T-helper 1 cell treated with Interleukin-12 subunit alpha and Interleukin-12 subunit beta and Interleukin-4 antibody, amounts not matched to agents 30 ng/mL and 1 ng/mL, for 36 hours (primary cell): Measurements from ENCODE around the gene NACC2. TPM values are rescaled to one million over a fixed set of nuclear protein-coding genes. Genes with fewer than 3 reads are reported as not detected.

Experiments used
- intact Hi-C: fragments of 100-400 bp; cut with micrococcal nuclease; formaldehyde crosslinking; loops from one replicate; pipeline ENCODE4 v1.15.1; 2024
- total RNA-seq: library from RNA; stranded (reverse); gene quantifications from 2 replicates; pipeline ENCODE4 v1.2.3, GENCODE V29; 2022

The NACC2 gene
- total RNA-seq, 1 donor from 2014 or later, result 3.7 TPM

DNA sequence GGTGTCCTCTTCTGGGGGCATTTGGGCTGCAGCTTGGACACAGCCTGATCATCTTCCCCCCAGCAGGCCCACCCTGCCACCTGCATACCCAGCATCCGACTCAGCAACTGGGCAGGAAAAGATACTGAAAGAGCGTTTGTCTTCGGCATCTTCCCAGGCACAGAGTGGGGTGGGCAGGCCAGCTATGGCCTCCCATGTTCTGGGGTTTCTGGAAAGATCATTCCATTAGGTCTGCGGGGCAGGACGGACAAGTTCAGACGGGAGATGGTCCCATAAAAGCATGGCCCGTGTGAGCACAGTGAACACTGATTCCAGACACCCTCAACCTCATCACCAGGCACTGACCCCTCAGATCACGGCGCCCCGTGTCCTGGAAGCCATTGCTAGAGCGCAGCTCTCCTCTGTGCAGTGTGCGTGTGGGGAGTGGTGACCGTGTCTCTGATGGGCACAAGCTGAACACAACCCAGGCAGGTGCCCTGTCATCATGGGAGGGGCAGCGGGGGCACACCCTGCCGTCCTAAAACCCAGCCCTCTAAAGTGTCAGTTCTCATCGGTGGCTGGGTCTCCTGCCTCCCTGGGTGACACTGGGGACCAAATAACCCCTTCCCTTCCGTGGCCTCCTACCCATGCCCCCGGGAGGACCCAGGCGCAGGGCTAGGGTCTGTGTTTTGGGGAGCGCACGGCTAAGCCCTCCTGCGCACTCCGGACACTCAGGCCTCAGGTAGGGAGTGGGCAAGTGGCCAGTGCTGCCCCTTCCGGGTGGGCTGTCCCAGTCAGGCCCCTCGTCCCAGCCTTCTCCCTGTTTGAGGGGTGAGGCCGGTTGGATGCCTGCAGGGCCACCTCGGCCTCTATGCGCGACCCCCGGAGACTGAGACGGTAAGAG lies 36.8 kb upstream of the NACC2 start:
- intact Hi-C loops, result no loop called here

DNA sequence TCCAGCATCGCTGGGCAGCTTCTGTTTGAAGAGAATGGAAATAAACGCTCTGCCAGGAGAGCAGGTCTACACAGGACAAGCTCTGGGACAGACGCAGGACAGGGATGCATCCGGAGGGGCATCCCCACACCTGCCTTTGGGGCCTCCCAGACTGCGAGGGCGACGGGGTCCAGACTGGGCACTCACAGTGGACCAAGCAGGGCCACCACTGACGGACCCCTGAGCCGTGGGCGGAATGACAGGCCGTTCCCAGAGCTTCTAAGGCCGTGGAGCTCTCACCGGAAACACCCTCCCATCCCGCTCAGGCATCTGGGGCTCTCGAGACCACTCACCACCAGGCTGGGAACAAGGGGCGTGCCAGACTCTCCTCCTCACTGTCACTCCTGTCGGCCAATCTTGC lies 34.1 kb upstream of the NACC2 start:
- intact Hi-C loops, result no loop called here

DNA sequence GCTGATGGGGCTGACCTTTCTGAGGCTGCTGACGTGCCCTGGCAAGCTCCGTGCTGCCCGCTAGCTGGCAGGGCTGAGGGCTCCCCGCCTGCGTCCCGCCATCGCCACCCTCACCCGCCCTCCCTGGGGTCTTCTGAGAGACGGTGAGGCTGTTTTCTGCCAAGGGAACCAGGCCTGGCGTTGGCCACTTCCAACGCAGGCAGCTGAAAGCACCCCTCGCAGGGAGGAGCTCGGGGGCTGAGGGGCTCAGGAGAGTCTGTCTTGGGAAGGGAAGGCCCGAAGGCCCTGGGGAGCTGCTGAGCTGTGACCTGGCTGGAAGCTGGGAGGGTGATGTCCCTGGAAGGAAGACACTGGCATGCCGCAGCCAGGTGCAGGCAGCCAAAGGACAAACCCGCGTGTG lies 33.3 kb upstream of the NACC2 start:
- intact Hi-C loops, result no loop called here

DNA sequence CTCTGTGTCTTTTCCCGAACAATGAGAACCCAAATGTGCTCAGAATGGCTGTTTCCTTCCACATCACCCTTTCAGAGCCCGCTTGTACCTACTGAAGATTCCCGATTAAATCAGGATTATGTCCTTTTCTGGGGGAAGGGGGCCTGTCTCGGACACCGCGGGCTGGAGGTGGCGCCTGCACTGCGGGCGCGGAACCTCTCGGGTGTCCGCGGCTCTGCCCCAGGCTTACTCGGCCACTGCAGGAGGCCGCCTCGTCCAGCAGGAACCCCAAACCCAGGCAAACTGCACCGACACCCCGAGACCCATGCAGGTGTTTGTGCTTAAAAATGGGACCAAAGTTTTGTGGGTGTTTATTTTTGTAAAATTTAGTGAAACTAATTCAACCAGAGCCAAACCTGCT lies 32.2 kb upstream of the NACC2 start:
- intact Hi-C loops, result no loop called here

DNA sequence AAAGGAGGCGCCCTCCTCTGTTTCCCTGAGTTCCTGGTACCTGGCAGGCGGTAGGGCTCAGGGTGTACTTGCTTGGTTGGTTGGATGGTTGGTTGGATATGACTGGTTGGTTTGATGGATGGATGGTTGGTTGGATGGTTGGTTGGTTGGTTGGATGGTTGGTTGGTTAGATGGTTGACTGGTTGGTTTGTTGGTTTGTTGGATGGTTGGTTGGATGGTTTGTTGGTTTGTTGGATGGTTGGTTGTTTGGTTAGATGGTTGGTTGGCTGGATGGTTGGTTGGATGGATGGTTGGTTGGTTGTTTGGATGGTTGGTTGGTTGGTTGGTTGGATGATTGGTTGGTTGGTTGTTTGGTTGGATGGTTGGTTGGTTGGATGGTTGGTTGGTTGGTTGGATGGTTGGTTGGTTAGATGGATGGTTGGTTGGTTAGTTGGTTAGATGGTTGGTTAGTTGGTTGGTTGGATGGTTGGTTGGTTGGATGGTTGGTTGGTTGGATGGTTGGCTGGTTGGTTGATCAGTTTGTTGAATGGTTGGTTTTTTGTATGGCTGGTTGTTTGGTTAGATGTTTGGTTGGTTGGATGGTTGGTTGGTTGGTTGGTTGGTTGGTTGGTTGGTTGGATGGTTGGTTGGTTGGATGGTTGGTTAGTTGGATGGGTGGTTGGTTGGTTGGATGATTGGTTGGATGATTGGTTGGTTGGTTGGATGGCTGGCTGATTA lies 30.0 kb upstream of the NACC2 start:
- intact Hi-C loops, result no loop called here

DNA sequence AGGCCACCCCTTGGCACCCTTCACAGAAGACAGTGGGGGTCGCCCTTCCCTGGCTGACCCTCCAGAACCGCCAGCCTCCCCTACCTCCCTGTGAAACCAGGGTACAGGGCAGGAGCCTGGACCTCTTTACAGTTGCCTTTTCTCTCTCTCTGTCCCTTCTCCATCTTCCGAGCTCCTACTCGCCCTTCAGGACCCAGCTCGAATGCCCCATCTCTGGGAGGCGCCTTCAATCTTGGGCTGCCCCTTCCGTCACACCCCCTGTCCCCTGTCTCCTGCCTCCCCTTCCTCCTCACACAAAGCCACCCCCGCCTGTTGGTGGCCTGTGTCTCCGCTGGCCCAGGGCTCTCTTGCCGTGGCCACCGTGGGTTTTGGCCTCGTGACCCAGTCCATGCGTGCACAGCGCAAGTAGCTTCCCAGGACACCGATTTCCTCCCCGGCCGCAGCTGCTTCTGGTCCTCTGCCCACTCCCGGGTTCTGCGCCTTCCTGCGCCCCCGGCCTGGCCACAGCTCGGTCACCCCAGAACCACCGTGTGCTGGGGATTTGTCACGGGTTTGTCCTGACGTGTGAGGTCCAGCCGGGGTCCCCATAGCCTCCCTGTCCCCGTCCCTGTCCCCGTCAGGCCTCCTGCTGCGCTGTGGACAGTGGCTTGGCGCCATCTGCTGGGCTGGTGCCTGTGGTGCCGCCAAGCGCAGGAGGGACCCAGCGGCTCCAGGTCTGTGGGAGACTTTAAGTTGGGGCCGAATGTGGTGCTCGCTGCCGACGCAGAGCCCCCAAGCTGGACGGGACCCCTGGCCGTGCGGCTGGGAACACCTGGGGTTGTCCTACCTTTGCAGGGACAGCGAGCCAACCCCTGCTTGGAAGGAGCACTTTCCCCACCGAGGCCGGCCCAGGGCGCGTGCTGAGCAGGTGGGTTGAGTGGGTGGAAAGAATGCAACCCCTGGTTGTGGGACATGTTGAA lies 27.6 kb upstream of the NACC2 start:
- intact Hi-C loops, result loop anchor here (1.0 kb wide), 3 partner anchors 33 to 258 kb away; no protein-coding TSS in a partner anchor

DNA sequence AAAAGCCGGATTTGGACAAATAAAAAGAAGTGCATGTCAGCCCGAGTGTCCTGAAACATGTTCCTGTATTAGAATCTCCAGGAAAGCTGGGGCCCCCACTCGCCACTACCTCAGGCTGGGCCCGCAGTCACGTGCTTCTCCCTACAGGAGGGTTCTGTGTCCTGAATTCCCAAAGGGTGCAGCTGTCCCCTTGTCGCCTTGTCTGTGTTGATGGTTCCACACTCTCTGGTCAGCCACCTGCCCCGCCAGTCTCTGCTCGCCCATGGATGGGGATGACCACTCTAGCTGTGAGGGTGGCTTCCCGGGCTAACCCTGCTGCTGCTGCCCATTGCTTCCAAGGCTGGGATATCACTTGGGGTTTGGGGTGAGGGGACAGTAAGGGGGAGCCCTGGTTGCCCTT lies 26.7 kb upstream of the NACC2 start:
- intact Hi-C loops, result no loop called here

DNA sequence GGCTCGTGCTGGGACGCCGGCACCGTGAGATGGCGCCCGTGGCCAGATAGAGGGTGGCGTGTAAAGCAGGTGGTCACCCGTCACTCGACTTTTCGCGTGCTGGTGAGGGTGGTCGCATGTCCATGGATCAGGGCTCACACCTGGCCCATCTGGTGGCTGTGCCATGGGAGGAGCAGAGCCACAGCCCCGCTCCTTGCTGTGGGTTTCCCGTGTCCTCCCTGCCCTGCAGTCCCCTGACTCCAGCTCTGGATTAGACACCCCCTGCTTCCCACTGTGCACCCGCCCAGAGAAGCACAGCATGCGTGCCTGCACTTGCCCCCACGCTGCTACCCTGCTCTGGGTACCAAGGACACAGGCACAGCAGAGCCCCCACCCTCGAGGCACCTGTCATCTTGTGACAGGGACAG lies 25.4 kb upstream of the NACC2 start:
- intact Hi-C loops, result no loop called here

DNA sequence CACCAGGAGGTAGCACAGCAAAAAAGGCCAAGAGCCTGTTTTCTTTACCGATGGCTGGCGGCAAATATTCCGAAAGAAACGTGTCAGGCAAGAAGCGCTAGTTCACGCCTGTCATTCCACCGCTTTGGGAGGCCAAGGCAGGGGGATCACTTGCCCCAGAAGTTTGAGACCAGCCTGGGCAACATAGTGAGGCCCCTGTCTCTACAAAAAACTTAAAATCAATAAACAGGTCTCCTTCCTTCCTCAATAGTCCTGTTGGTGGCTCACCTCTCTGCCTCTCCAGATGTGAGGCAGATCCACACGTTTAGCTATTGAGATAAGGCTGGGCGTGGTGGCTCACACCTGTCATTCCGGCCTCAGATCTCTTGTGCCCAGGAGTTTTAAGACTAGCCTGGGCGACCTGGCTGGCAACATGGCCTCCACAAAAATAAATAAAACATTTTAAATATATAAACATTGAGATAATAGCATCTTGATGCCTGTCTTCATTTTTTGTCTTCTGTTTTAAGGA lies 24.8 kb upstream of the NACC2 start:
- intact Hi-C loops, result loop anchor here (1.0 to 10.0 kb wide), 4 partner anchors 153 to 1495 kb away; partner anchors contain the start of genes CAMSAP1, EHMT1 and NOTCH1

DNA sequence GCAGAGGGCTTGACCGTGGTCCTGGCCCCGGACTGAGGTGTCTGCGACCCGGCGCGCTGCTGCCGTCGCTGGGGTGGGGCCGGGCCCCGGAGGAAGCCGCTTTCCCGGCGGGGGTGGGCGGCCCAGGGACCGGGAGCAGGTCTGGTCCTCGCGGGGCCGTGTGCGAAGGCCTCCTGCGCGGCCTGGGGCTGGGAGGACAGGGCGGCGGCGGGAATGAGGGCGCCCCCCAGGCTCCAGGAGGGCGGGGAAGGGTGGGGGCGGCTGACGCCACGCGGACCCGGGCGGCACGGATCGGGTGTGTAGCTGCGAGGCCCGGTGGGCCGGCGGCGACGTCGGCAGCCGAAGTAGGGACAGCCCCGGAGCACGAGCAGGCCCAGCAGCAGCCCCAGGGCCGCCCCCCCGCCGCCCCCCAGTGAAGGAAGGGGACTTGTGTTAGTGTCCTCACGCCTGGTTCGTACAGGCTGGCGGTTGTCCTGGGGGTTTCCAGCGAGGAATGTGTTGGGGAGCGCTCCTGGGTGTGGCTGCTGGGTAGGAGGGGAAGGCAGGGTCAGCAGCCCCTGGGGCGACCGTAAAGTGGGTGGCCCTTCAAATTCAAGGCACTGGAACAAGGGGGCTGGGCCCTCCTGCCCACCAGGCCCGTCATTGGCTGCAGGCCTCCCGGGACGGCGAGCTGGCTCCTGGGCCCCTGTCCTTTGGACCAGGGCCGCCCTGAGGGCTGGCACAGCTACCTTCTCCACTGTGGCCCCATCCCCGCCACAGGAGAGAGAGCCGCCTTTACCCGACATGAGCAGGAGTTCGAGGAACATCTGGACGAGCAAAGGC lies 24.2 kb upstream of the NACC2 start:
- intact Hi-C loops, result loop anchor here (1.0 to 10.0 kb wide), 4 partner anchors 152 to 1496 kb away; partner anchors contain the start of genes CAMSAP1, EHMT1 and NOTCH1

DNA sequence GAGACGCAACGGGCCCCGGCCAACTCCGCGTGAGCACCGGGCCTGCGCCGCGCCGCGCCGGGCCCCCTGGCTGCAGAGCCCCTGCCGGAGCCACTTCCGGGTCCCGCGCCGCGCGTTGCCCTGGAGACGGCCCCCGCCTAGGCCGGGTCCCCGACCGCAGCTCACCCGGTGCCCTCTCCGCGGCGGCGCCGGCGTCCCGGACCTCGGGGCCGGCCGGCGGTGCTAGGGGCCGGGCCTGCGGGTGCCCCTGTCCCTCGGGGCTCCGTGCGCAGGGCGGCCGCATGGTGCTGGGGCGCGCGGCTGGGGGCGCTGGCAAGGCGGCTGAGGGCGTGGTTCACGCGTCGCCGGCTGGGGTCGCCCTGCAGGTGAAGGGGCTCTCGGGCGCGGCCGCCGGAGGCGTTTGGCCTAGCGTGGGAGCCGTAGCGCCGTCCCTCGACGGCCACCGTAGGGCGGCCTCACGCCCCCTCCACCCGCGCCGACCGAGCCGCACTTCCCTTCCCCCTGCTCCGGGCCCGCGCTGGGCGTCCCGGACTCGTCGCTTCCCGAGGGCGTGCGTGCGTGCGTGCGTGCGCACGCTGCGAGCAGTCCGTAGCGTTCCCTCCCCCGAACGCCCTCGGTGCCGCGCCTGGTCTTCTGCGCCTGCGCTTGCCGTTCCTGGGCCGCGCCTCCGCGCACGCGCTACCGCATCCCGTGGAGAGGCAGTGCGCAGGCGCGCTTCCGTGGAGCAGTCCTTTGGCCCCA lies 23.4 kb upstream of the NACC2 start, which contains the start of gene TMEM250:
TSS of gene TMEM250 (minus strand) at position 556 of the 741 bp plus-strand sequence. CDS start 1,975 bp downstream, outside the sequence.
- intact Hi-C loops, result loop anchor here (1.0 to 10.0 kb wide), 5 partner anchors 9 to 1496 kb away; partner anchors contain the start of genes CAMSAP1, EHMT1 and NOTCH1

DNA sequence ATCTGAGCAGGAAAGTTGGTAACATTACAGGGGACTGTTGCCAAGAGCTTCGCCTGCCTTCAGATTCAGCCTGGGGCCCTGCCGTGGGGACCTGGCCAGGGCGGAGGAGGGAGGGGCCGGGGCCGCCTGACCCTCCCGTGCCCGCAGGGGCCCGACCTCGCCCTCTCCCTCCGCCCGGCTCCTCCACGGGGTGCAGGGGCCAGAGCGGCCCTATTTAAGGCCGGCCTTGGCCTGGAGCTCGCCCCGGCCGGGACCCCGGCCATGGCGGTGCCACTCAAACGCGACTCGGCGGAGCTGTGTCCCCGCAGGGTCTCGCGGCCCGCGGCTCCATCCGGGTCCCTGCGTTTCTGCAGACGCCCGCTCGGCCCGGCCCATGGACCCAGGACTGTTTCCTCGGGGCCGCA lies 22.8 kb upstream of the NACC2 start:
- intact Hi-C loops, result loop anchor here (1.0 to 10.0 kb wide), 3 partner anchors 9 to 1497 kb away; partner anchors contain the start of genes EHMT1 and NOTCH1

DNA sequence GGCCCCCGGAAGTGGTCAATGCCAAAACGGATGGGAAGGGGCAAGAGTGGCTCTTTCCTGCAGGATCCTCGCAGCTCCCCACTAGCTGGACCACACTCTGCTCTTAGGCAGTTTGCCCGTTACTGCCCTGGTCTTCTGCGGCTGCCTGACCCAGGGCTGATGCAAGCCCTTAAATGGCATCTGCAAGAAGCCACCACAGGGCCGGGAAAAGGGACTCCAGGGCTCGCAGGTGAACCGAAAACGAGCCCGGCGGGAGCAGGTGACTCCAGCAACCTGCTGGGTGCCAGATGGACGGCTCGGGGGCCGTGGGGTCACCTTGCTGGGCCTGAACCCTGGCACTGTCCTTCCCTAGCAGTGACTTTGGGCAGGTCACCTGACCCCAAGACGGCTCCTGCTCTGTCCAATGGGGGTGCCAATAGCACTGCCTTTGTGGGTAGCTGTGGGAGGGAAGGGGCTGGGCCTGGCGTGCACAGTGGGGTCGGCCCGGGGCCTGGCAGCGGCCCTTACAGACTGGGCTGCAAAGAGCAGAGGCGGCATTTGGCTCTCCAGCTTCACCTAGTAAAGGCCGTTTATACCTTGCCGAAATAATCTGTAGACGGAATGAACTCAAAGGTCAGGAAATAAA lies 22.3 kb upstream of the NACC2 start:
- intact Hi-C loops, result loop anchor here (10.0 kb wide), 2 partner anchors 427 to 1497 kb away; partner anchors contain the start of genes EHMT1 and NOTCH1

DNA sequence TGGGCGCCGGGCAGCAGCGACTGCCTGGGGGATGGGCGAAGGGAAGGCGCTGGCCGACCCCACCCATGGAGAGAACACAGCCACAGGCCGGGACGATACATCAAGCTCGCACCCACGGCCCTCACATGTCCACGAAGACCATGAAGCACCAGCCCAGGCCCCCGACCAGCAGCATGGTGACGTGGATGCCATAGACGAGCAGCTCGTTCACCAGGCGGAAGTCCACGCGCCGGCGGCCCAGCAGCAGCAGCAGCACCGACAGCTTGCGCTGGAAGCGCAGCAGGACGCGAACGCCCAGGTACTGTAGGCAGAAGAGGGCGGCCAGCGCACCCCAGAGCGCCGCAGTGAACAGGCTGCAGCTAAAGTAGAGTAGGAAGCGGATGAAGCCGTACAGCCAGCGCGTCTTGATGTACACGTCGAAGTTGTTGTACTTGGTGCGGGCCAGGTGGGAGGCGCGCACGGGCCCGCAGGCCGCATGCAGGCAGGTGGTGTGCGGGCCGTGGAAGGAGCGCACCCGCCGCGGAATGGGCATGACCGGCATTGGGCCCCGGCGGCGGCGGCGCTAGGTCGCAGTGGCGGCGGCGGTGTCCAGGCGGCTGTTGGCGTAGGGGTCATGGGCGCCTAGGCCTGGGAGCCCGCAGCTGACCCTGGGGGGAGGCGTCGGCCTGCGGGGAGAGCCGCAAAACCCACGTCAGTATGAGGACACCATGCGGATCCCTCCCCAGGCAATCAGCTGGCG lies 21.4 kb upstream of the NACC2 start:
- intact Hi-C loops, result loop anchor here (10.0 kb wide), 2 partner anchors 428 to 1498 kb away; partner anchors contain the start of genes EHMT1 and NOTCH1

DNA sequence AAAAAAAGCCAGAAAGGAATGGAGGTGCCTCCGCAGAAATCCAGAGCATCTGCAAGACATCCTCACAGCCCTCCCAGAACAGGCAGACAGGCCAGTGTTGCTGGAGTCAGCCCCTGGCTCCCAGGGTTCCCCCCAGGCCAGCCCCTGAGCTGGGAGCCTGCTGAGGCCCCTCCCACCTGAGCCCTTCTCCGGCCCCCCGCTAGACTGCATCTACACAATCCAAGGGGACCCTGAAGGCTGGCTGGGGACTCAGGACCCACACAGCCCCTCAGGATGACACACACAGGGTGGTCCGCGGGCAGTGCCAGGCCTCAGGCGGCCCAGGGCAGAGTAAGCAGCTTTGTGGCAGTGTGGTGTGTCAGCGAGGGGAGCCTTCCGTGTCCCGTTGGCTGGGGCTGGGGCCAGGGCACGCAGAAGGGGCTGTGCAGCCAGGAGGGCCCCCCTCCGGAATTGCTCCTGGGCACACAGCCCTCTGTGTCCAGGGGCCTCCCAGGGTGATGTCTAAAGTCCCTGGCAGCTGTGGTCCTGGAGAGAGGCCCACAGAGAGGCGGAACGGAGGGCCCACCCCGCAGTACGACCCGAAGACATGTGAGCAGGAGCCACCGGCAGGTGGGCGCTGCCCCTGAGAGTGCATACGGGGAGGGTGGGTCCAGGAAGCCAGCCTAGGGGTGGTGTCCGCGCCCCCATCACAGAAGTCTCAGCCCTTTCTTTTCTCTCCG lies 20.7 kb upstream of the NACC2 start:
- intact Hi-C loops, result loop anchor here (10.0 kb wide), 2 partner anchors 429 to 1499 kb away; partner anchors contain the start of genes EHMT1 and NOTCH1

DNA sequence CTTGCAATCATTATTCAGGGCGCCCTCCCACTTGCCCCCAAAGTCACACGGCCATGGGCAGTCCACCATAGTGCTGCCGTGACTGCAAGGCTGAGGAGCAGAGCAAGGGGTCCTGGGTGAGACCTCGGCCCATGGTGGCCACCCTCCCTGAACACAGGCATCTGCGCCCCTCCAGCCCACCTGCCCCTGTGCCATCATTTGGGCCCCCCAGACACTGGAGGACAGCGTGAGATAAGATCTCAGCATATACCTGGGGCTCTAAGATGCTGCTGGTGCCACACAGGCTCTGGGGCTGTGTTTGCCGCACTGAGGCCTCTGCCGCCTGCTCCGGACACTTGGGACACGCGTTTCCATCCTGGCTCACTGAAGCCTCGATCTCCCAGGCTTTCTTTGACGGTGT lies 20.1 kb upstream of the NACC2 start:
- intact Hi-C loops, result loop anchor here (10.0 kb wide), 2 partner anchors 430 to 1500 kb away; partner anchors contain the start of genes EHMT1 and NOTCH1

DNA sequence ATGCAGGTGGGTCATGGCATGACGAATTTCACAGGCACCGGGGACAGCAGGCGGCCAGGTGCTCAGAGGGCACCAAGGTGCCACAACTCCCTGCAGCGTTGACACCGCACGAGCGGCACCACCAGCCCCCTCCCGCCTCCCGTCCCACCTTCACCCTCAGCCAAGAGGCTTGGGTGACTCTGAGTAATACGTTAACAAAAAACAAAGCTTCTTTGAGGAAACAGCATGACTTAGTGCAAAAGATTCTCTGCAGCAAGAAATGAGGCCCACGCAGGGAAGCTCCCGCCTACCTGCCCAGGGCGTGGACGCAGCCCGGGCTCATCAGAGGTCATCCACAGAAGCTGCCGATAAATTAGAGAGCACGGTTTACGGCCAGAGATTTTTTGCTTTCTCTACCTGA lies 19.5 kb upstream of the NACC2 start:
- intact Hi-C loops, result loop anchor here (10.0 kb wide), 2 partner anchors 430 to 1500 kb away; partner anchors contain the start of genes EHMT1 and NOTCH1
